Measurements from ENCODE around the gene OTC. TPM values are rescaled to one million over a fixed set of nuclear protein-coding genes. Genes with fewer than 3 reads are reported as not detected.

OTC gene
- polyA plus RNA-seq, 1 donor from 2014 or later = not detected

GRCh38 chrX:38382663-38383062 is 30.3 kb downstream of the OTC start:
- Histone ChIP-seq H3K36me3 (ENCODE audit: insufficient read depth, low read length) (no peaks in the 10 kb centered on the region), H3K79me2 (replicated peaks; ENCODE audit: insufficient read depth, low read length) (no peaks in the 10 kb centered on the region), H3F3A (ENCODE audit: insufficient read depth, low read length, poor library complexity, severe bottlenecking) (no peaks in the 10 kb centered on the region), H3K9me3 (ENCODE audit: low read length) (no peaks in the 10 kb centered on the region), H3K4me3 (ENCODE audit: low read length) (no peak overlapping the region), H4K20me1 (ENCODE audit: insufficient read depth) (no peaks in the 10 kb centered on the region), H2AFZ (ENCODE audit: low read depth, low read length) (no peak overlapping the region), H3K27me3 (ENCODE audit: insufficient read depth, low read depth, low read length) (no peaks in the 10 kb centered on the region), H3K27ac (ENCODE audit: low read length) (no peak overlapping the region), H3K9me2 (ENCODE audit: insufficient read depth, low read length) (no peaks in the 10 kb centered on the region), H3K9ac (ENCODE audit: low read length) (no peak overlapping the region), H3K4me2 (ENCODE audit: low read length) (no peak overlapping the region)
- TF ChIP-seq POLR2AphosphoS5 (IDR thresholded peaks at IDR 0.05) = no peak
- TF ChIP-seq CTCF (IDR thresholded peaks at IDR 0.05; ENCODE audit: poor library complexity, severe bottlenecking) = no peak

GRCh38 chrX:38400389-38400910 is 48.0 kb downstream of the OTC start:
- Histone ChIP-seq H3K9ac (ENCODE audit: low read length) (no peak overlapping the region), H3K27me3 (ENCODE audit: insufficient read depth, low read depth, low read length) (no peaks in the 10 kb centered on the region)
- TF ChIP-seq REST (IDR thresholded peaks at IDR 0.05; ENCODE audit: borderline replicate concordance) (no peak), TAF1 (IDR thresholded peaks at IDR 0.05; ENCODE audit: low read depth) (no peak), SMC3 (conservative IDR thresholded peaks at IDR 0.05; ENCODE audit: poor library complexity) (no peak)

GRCh38 chrX:38402118-38402517 is 49.7 kb downstream of the OTC start:
- H3K9me3 ChIP-seq (ENCODE audit: low read length) = no peaks in the 10 kb centered on the region
- TF ChIP-seq EP300 (conservative IDR thresholded peaks at IDR 0.05; ENCODE audit: poor library complexity, severe bottlenecking) (no peak), SMC3 (conservative IDR thresholded peaks at IDR 0.05; ENCODE audit: poor library complexity) (no peak), MXI1 (conservative IDR thresholded peaks at IDR 0.05; ENCODE audit: poor library complexity, severe bottlenecking) (no peak), CTCF (IDR thresholded peaks at IDR 0.05; ENCODE audit: poor library complexity, severe bottlenecking) (no peak), POLR2AphosphoS5 (IDR thresholded peaks at IDR 0.05) (no peak), RAD21 (conservative IDR thresholded peaks at IDR 0.05) (no peak), TAF1 (IDR thresholded peaks at IDR 0.05; ENCODE audit: low read depth) (no peak)
- H3K9ac ChIP-seq (ENCODE audit: low read length) = no peak overlapping the region

More at GRCh38 chrX:38400389-38400910, 48.0 kb downstream of the OTC start:
- H3K4me3 ChIP-seq (ENCODE audit: low read length) = no peak overlapping the region
- H3K79me2 ChIP-seq (replicated peaks; ENCODE audit: insufficient read depth, low read length) = no peaks in the 10 kb centered on the region
- H3F3A ChIP-seq (ENCODE audit: insufficient read depth, low read length, poor library complexity, severe bottlenecking) = no peaks in the 10 kb centered on the region
- no peaks in the 10 kb centered on the region for H3K9me2 ChIP-seq (ENCODE audit: insufficient read depth, low read length)
- H3K4me2 ChIP-seq (ENCODE audit: low read length) = no peak overlapping the region
- H3K27ac ChIP-seq (ENCODE audit: low read length) = no peak overlapping the region
- no peaks in the 10 kb centered on the region for H3K36me3 ChIP-seq (ENCODE audit: insufficient read depth, low read length)
- H3K9me3 ChIP-seq (ENCODE audit: low read length) = no peaks in the 10 kb centered on the region
- H4K20me1 ChIP-seq (ENCODE audit: insufficient read depth) = no peaks in the 10 kb centered on the region
- no peak overlapping the region for H2AFZ ChIP-seq (ENCODE audit: low read depth, low read length)

More at GRCh38 chrX:38402118-38402517, 49.7 kb downstream of the OTC start:
- Histone ChIP-seq H3K4me3 (ENCODE audit: low read length) (no peak overlapping the region), H3K4me2 (ENCODE audit: low read length) (no peak overlapping the region), H3F3A (ENCODE audit: insufficient read depth, low read length, poor library complexity, severe bottlenecking) (no peaks in the 10 kb centered on the region), H3K79me2 (replicated peaks; ENCODE audit: insufficient read depth, low read length) (no peaks in the 10 kb centered on the region), H3K27ac (ENCODE audit: low read length) (no peak overlapping the region), H2AFZ (ENCODE audit: low read depth, low read length) (no peak overlapping the region), H3K36me3 (ENCODE audit: insufficient read depth, low read length) (no peaks in the 10 kb centered on the region), H3K9me2 (ENCODE audit: insufficient read depth, low read length) (no peaks in the 10 kb centered on the region), H3K27me3 (ENCODE audit: insufficient read depth, low read depth, low read length) (no peaks in the 10 kb centered on the region), H4K20me1 (ENCODE audit: insufficient read depth) (no peaks in the 10 kb centered on the region)
